RPMI7951 (cell line): ENCODE measurements around the gene TNFAIP8L1. TPM values are rescaled to one million over a fixed set of nuclear protein-coding genes. Genes with fewer than 3 reads are reported as not detected.

ENCODE experiments used
- DNase-seq: peaks from one replicate; pipeline ENCODE4 v3.0.0-alpha.2; 2012; ENCODE audit warnings: low read depth
- total RNA-seq: library from RNA; depleted of rRNA; stranded (reverse); fragments of >200 nt; shearing (Covaris generic); gene quantifications from 2 replicates; pipeline ENCODE4 v1.2.3, GENCODE V29; 2014; rRNA removed

The TNFAIP8L1 gene
- total RNA-seq, 1 experiment from 2014 or later, result 7.7 TPM

DNA sequence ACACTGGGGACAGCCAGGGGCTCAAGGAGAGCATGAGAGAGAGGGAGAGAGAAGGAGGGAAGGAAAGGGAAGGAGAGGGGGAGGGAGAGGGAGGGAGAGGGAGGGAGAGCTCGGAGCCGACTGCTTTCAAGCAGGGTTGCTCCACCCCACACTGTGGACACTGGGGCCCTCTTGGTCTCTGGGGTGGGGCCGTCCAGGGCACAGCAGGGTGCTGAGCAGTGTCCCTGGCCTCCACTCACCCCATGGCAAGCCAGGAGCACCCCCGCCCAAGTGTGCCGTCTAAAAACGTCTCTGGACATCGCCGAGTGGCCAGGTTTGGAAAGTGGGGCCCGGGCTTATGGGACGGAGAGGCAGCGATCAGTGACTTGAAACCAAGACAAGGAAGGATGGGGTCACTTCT is 63.4 kb downstream of the TNFAIP8L1 start:
- no peak for DNase-seq

DNA sequence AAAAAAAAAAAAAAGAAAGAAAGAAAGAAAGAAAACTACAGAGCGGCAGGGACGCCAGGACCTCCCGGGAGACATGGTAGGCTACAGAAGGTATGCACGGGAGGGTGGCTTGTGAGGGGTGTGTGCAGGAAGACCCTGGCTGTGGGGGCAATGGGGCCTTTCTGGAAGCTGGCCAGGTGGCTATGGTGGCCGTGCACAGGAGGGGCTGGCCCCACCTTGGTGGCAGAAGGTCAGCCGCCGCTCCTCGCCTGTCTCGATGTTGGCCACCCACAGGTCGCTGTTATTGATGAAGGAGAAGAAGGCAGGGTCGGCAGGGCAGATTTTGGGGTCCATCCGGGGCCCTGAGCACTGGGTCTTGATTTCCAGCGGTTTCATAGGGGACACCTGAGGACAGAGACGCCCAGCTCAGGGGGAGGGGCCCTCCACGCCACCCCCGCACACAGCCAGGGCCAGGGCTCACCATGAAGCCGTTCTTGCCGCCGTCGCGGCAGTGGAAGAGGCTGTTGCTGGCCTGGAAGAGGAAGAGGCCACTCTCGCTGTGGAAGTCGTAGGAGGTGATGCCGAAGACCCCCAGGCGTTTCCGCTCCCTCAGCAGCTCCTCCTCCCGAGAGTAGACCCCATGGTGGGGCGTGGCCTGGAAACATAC is 64.5 kb downstream of the TNFAIP8L1 start:
- DNase-seq, result no peak

GRCh38 chr19:4704317-4704673 is 65.0 kb downstream of the TNFAIP8L1 start:
- no peak for DNase-seq

Other genes starting within 250 kb of the TNFAIP8L1 start
- gene SH3GL1, start 239.0 kb upstream of the TNFAIP8L1 start, total RNA-seq, result 83.2 and 84.3 TPM in 2 replicates
- gene CHAF1A, start 236.9 kb upstream of the TNFAIP8L1 start, total RNA-seq, result 12.9 and 16.8 TPM in 2 replicates
- 44.5 and 101 TPM in 2 replicates for gene UBXN6, start 181.7 kb upstream of the TNFAIP8L1 start, total RNA-seq
- gene HDGFL2, start 167.2 kb upstream of the TNFAIP8L1 start, total RNA-seq, result 41.9 and 60.5 TPM in 2 replicates
- not detected in 2 replicates for gene PLIN4, start 121.0 kb upstream of the TNFAIP8L1 start, total RNA-seq
- gene PLIN5, start 104.3 kb upstream of the TNFAIP8L1 start, total RNA-seq, result not detected in 2 replicates
- not detected in 2 replicates for gene LRG1, start 99.5 kb upstream of the TNFAIP8L1 start, total RNA-seq
- gene SEMA6B, start 79.8 kb upstream of the TNFAIP8L1 start, total RNA-seq, result 1.1 TPM in 2 replicates
- 258 and 333 TPM in 2 replicates for gene MYDGF, start 30.8 kb downstream of the TNFAIP8L1 start, total RNA-seq
- 63.3 and 69.9 TPM in 2 replicates for gene DPP9, start 84.3 kb downstream of the TNFAIP8L1 start, total RNA-seq
- gene FEM1A, start 152.2 kb downstream of the TNFAIP8L1 start, total RNA-seq, result 6.1 and 6.7 TPM in 2 replicates
- 2.4 and 2.5 TPM in 2 replicates for gene TICAM1, start 192.2 kb downstream of the TNFAIP8L1 start, total RNA-seq
- gene PLIN3, start 228.2 kb downstream of the TNFAIP8L1 start, total RNA-seq, result 177 and 194 TPM in 2 replicates